Measurements from ENCODE around the gene SSPN.

Gene SSPN

DNA sequence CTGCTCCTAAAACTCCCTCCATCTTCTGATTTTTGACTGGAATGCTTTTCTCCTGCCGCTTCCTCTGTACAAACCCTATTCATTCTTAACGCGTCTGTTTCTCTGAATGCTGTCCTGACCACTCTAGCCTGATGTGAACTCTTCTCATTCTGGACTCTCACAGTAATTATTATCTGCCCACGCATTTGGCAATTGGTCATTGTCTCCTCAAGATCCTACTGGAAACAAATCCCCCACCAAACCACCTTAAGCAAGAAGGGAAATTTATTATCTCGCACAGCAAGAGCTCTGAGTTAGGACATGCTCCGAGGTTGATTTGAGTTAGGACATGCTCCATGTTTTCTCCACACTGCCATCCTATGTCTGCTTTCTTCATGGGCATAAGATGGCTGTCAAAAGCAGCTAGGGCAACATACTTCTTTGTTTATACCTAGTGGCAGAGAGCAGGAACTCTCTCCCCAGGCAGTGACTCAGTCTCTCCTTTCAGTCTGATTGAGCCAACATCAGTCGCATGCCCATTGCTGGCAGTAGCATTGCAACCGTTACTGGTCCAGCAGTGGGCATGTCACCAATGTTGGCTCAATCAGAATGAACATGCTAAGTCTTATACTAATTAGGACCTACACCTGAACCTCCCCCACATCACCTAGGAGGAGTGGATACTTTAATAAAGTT is 102.2 kb downstream of the SSPN start:
- DNase-seq (ENCODE audit: low read depth) = peak; percentile 15
- TF ChIP-seq, protein P1, sequence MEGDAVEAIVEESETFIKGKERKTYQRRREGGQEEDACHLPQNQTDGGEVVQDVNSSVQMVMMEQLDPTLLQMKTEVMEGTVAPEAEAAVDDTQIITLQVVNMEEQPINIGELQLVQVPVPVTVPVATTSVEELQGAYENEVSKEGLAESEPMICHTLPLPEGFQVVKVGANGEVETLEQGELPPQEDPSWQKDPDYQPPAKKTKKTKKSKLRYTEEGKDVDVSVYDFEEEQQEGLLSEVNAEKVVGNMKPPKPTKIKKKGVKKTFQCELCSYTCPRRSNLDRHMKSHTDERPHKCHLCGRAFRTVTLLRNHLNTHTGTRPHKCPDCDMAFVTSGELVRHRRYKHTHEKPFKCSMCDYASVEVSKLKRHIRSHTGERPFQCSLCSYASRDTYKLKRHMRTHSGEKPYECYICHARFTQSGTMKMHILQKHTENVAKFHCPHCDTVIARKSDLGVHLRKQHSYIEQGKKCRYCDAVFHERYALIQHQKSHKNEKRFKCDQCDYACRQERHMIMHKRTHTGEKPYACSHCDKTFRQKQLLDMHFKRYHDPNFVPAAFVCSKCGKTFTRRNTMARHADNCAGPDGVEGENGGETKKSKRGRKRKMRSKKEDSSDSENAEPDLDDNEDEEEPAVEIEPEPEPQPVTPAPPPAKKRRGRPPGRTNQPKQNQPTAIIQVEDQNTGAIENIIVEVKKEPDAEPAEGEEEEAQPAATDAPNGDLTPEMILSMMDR (IDR thresholded peaks at IDR 0.05; ENCODE audit: low read length, missing control alignments) = no peak
- no peak overlapping the region for H3K4me3 ChIP-seq (replicated peaks; ENCODE audit: low read depth, low read length)

DNA sequence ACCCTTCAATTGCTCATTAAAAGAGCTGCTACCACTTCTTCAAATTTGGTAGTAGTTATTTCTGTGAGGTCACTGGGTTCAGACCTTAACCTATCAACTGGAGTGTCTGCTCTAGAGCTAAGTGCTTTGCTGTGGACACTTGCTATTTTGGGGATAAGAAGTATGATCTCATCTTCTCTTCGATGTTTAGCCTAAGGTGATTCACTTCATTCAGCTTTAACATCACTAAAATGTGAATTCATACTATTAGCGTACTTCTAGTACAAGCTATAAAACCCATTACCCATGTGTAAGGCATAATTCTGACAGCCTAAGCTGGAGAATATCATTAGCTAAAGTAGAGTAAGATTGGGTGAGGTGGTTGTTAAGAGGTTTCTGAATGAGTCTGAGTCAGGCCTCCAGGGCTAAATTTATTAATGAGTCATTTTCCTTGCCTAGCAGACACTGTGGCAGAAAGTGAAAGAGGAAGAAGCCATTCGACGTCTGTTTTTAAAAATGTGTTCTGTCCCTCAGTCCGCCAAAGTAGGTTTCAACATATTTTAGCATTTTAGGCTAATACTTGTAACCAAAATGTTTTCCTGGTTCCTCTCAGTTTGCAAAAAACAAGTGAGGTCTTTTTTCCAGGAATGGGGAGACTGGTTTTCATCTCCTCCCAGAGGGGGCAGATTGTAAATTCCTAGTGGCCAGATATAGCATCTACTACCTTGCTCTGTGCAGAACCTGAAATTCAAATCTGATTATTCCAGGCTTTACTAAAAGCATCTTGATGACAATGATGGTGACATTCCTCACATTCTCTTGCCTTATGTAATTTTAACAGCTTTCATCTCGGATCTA is 103.6 kb downstream of the SSPN start:
- peak; percentile 69 for DNase-seq (ENCODE audit: low read depth)
- TF ChIP-seq, protein P1 (IDR thresholded peaks at IDR 0.05; ENCODE audit: low read length, missing control alignments) = peak; percentile 42
- H3K4me3 ChIP-seq (replicated peaks; ENCODE audit: low read depth, low read length) = peak overlapping the region; percentile 32

DNA sequence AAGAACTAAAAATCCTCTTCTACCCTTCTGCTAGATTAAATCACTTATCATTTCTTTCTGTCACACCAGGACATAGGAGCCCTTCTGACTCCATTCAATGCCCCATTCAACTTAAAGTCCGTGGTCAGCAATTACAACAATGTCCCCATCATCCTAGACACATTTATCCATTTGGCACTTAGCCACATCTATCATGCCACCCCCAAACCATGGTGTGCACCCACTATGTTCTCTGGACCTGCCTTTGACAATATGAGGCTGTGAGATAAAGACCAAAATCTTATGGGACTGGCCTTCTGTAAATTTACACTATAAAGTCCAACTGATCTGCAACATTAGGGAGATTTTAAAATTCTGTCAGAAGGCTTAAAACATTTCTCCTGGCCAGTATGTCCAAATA is 104.4 kb downstream of the SSPN start:
- TF ChIP-seq, protein P1 (IDR thresholded peaks at IDR 0.05; ENCODE audit: low read length, missing control alignments) = no peak
- H3K4me3 ChIP-seq (replicated peaks; ENCODE audit: low read depth, low read length) = no peak overlapping the region
- no peak for DNase-seq (ENCODE audit: low read depth)
